ENCODE measurements around the gene PRPF6. TPM values are rescaled to one million over a fixed set of nuclear protein-coding genes. Genes with fewer than 3 reads are reported as not detected.

PRPF6 gene
- total and polyA plus RNA-seq, 2 of the 13 experiments (the other 11 are each of a cell fraction or from before 2014, with no cell fraction given): 63.7 to 101 TPM

GRCh38 chr20:64049878-64050260 lies 68.9 kb downstream of the PRPF6 start (continued):
- TF ChIP-seq, protein P1, sequence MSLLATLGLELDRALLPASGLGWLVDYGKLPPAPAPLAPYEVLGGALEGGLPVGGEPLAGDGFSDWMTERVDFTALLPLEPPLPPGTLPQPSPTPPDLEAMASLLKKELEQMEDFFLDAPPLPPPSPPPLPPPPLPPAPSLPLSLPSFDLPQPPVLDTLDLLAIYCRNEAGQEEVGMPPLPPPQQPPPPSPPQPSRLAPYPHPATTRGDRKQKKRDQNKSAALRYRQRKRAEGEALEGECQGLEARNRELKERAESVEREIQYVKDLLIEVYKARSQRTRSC (CRISPR knock-in tag; IDR thresholded peaks at IDR 0.05; ENCODE audit: low read depth): peak; percentile 59; the same call in 1 of the 2 replicates
- TF ChIP-seq ZNF251 (CRISPR knock-in tag; IDR thresholded peaks at IDR 0.05) (peak; percentile 70; the same call in 1 of the 2 replicates), ZNF343 (CRISPR knock-in tag; IDR thresholded peaks at IDR 0.05) (peak; percentile 87), POLR2AphosphoS5 (IDR thresholded peaks at IDR 0.05; ENCODE audit: low read depth, low read length) (peak; percentile 12; the same call in 1 of the 2 replicates), ZNF572 (CRISPR knock-in tag; IDR thresholded peaks at IDR 0.05) (no peak), POLR2A (IDR thresholded peaks at IDR 0.05; ENCODE audit: insufficient read depth in 1 of 2, low read depth in 2 of 2, low read length in 2 of 2) (peak in 1 of 2 experiments; percentile 2; a peak in 1 of 4 replicates), ZNF441 (CRISPR knock-in tag; IDR thresholded peaks at IDR 0.05; ENCODE audit: borderline replicate concordance) (no peak), ZMYM4 (CRISPR knock-in tag; IDR thresholded peaks at IDR 0.05) (no peak), DPF2 (CRISPR knock-in tag; IDR thresholded peaks at IDR 0.05; ENCODE audit: borderline replicate concordance, low read depth) (peak; percentile 55; the same call in 1 of the 2 replicates), ZKSCAN5 (CRISPR knock-in tag; IDR thresholded peaks at IDR 0.05) (no peak), GATA4 (IDR thresholded peaks at IDR 0.05; ENCODE audit: borderline replicate concordance, low read depth) (0 out of 2 replicates have a peak, but pooled peaks have one; percentile 4), TFDP2 (CRISPR knock-in tag; IDR thresholded peaks at IDR 0.05) (no peak), RBM39 (IDR thresholded peaks at IDR 0.05; ENCODE audit: low read depth, low read length, poor library complexity, severe bottlenecking) (no peak), ZNF749 (CRISPR knock-in tag; IDR thresholded peaks at IDR 0.05; ENCODE audit: borderline replicate concordance) (0 out of 2 replicates have a peak, but pooled peaks have one; percentile 12), JARID2 (CRISPR knock-in tag; IDR thresholded peaks at IDR 0.05; ENCODE audit: insufficient replicate concordance) (peak; percentile 14), PHF5A (CRISPR knock-in tag; IDR thresholded peaks at IDR 0.05; ENCODE audit: low read depth, unreplicated experiment) (no peak), AKNA (CRISPR knock-in tag; IDR thresholded peaks at IDR 0.05; ENCODE audit: borderline replicate concordance) (no peak), TRIM24 (CRISPR knock-in tag; IDR thresholded peaks at IDR 0.05) (0 out of 2 replicates have a peak, but pooled peaks have one; percentile 29), ZFAT (CRISPR knock-in tag; conservative IDR thresholded peaks at IDR 0.05) (no peak), RFXANK (CRISPR knock-in tag; IDR thresholded peaks at IDR 0.05) (no peak), SRSF9 (IDR thresholded peaks at IDR 0.05; ENCODE audit: borderline replicate concordance, insufficient read depth, low read depth, low read length, poor library complexity, severe bottlenecking) (no peak), ZSCAN20 (CRISPR knock-in tag; IDR thresholded peaks at IDR 0.05; ENCODE audit: borderline replicate concordance) (no peak), ZNF337 (CRISPR knock-in tag; IDR thresholded peaks at IDR 0.05; ENCODE audit: borderline replicate concordance, low read depth) (peak; percentile 15; the same call in 1 of the 2 replicates), ZNF121 (CRISPR knock-in tag; IDR thresholded peaks at IDR 0.05) (no peak), ZSCAN30 (CRISPR knock-in tag; IDR thresholded peaks at IDR 0.05) (no peak), ATF1 (CRISPR knock-in tag; IDR thresholded peaks at IDR 0.05) (no peak)

Data from HepG2 (cell line).